Measurements from ENCODE around the gene MYH7B. TPM values are rescaled to one million over a fixed set of nuclear protein-coding genes. Genes with fewer than 3 reads are reported as not detected.

Gene MYH7B
- total RNA-seq, 1 experiment from 2014 or later = 0.22 TPM

- Histone ChIP-seq H2BK15ac (ENCODE audit: low read depth, low read length) (no peak overlapping the region), H2BK5ac (ENCODE audit: insufficient read length, low read length) (no peak overlapping the region), H3K9ac (ENCODE audit: extremely low read depth, insufficient read length, low read length) (no peak overlapping the region), H2BK120ac (ENCODE audit: low read depth, low read length, poor library complexity, severe bottlenecking) (no peak overlapping the region), H3K9me3 (ENCODE audit: control insufficient read depth, low read depth, low read length) (no peaks in the 10 kb centered on the region), H2AK5ac (ENCODE audit: insufficient read length, low read length) (no peak overlapping the region), H3K14ac (ENCODE audit: insufficient read depth, low read length) (no peak overlapping the region), H3K23me2 (ENCODE audit: insufficient read length, low read depth, low read length, poor library complexity, severe bottlenecking) (no peaks in the 10 kb centered on the region), H3K79me2 (ENCODE audit: insufficient read depth, low read length) (no peaks in the 10 kb centered on the region), H3K27me3 (ENCODE audit: insufficient read depth, low read length) (no peaks in the 10 kb centered on the region), H4K20me1 (ENCODE audit: control insufficient read depth, insufficient read depth, insufficient read length) (no peaks in the 10 kb centered on the region), H2BK20ac (ENCODE audit: low read depth, low read length, poor library complexity, severe bottlenecking) (no peak overlapping the region), H4K5ac (ENCODE audit: insufficient read length, low read depth, low read length) (no peak overlapping the region), H2AFZ (ENCODE audit: low read length) (no peak overlapping the region), H3K23ac (ENCODE audit: insufficient read length, low read depth, low read length) (no peak overlapping the region), H3K79me1 (ENCODE audit: insufficient read depth, low read depth, low read length, poor library complexity, severe bottlenecking) (no peaks in the 10 kb centered on the region), H2BK12ac (ENCODE audit: insufficient read length, low read depth, low read length) (no peak overlapping the region), H3K18ac (ENCODE audit: insufficient read length, low read depth, low read length) (no peak overlapping the region), H3K4me2 (ENCODE audit: insufficient read depth, insufficient read length, low read length) (no peak overlapping the region), H3K4ac (ENCODE audit: low read depth, low read length) (no peak overlapping the region), H3K56ac (ENCODE audit: insufficient read length, low read depth, low read length) (no peak overlapping the region), H3K4me1 (ENCODE audit: insufficient read depth, low read length) (no peaks in the 10 kb centered on the region), H3T11ph (ENCODE audit: low read length) (no peak overlapping the region), H4K8ac (replicated peaks; ENCODE audit: insufficient read length, low read depth, low read length) (no peak overlapping the region), H4K91ac (ENCODE audit: insufficient read length, low read depth, low read length) (no peak overlapping the region), H3K27ac (ENCODE audit: insufficient read length, low read depth, low read length) (no peak overlapping the region)
- Mint-ChIP-seq H3K27ac (peak overlapping the region in 1 of 3 experiments; percentile 20; a peak in 1 of 7 replicates), H3K9me3 (no peaks in the 10 kb centered on the region), H3K36me3 (ENCODE audit: insufficient read depth in 1 of 3, low read depth in 3 of 3) (peaks cover 18 to 64% (median 21%) of the 10 kb centered on the region in 3 experiments; a peak in 6 of 7 replicates), H3K4me1 (no peaks in the 10 kb centered on the region), H3K27me3 (ENCODE audit: low read depth) (no peaks in the 10 kb centered on the region), H3K4me3 (no peak overlapping the region)
- no peak for TF ChIP-seq CTCF (conservative IDR thresholded peaks at IDR 0.05)
- no peak for DNase-seq
- WGBS (ENCODE audit: extremely low coverage, insufficient read length, low lambda C conversion rate) = no CpG with 5 or more reads among the region's 2 CpGs
These were observed 27.3 kb upstream of the MYH7B start for GRCh38 chr20:34928411-34928810.
